Keratinocyte (primary cell): Measurements from ENCODE around the gene IFT122. TPM values are rescaled to one million over a fixed set of nuclear protein-coding genes. Genes with fewer than 3 reads are reported as not detected.
"Not testable (repeated sequence)": the region's sequence is repeated elsewhere in the genome, so short reads cannot be mapped to it uniquely, and the experiment has no call there.

Source experiments
- DNase-seq: peaks from one replicate; pipeline ENCODE4 v3.0.0-alpha.2; 2011; ENCODE audit warnings: low read depth, missing footprints, low spot score
- FAIRE-seq: peaks from 2 replicates; lab custom pipeline; 2011; peaks lifted over from hg19 to GRCh38; lab: Jason Lieb, UNC
- H2AFZ ChIP-seq: 2 replicates; pipeline ENCODE4 v1.6.0; 2012; ENCODE audit warnings: low read length, control low read depth, inconsistent platforms; ENCODE audit not compliant: control insufficient read depth
- H3K27ac ChIP-seq: 2 replicates; pipeline ENCODE4 v1.5.1; 2011; ENCODE audit warnings: low read length; ENCODE audit not compliant: control insufficient read depth, insufficient read depth
- H3K27me3 ChIP-seq: 3 replicates; pipeline ENCODE4 v1.6.0; 2011; ENCODE audit warnings: low read length; ENCODE audit not compliant: control insufficient read depth, insufficient read depth; ENCODE audit errors: extremely low read depth
- H3K36me3 ChIP-seq, 2 experiments: 2 replicates in 1 of 2; 3 replicates in 1 of 2; pipeline ENCODE4 v1.5.1; 2011; ENCODE audit warnings: low read length in 2 of 2, mild to moderate bottlenecking in 1 of 2; ENCODE audit not compliant: control insufficient read depth in 2 of 2, insufficient read depth in 2 of 2; ENCODE audit errors: extremely low read depth in 1 of 2
- H3K4me1 ChIP-seq: 3 replicates; pipeline ENCODE4 v1.5.1; 2011; ENCODE audit warnings: low read length; ENCODE audit not compliant: control insufficient read depth, insufficient read depth; ENCODE audit errors: extremely low read depth
- H3K4me2 ChIP-seq: 3 replicates; pipeline ENCODE4 v1.6.0; 2011; ENCODE audit warnings: low read depth, low read length; ENCODE audit not compliant: control insufficient read depth, insufficient read depth; ENCODE audit errors: extremely low read depth
- H3K4me3 ChIP-seq, 3 experiments: fragments of 200-600 bp in 1 of 3; sonication (generic) in 1 of 3; 2 replicates in 2 of 3; 3 replicates in 1 of 3; pipeline ENCODE4 v1.5.1; 2011 to 2016; ENCODE audit warnings: low read length in 3 of 3, mild to moderate bottlenecking in 3 of 3, control low read depth in 2 of 3, inconsistent platforms in 1 of 3, low read depth in 1 of 3, mixed read lengths in 1 of 3, mixed run types in 1 of 3, moderate library complexity in 1 of 3; ENCODE audit not compliant: control insufficient read depth in 2 of 3, insufficient read depth in 2 of 3; ENCODE audit errors: extremely low read depth in 1 of 3
- H3K79me2 ChIP-seq: 2 replicates; pipeline ENCODE4 v1.6.0; 2012; ENCODE audit warnings: low read length; ENCODE audit not compliant: control insufficient read depth, insufficient read depth
- H3K9ac ChIP-seq: 3 replicates; pipeline ENCODE4 v1.6.0; 2011; ENCODE audit warnings: low read length; ENCODE audit not compliant: control insufficient read depth, insufficient read depth; ENCODE audit errors: extremely low read depth
- H3K9me1 ChIP-seq: 3 replicates; pipeline ENCODE4 v1.6.0; 2011; ENCODE audit warnings: low read length; ENCODE audit not compliant: control insufficient read depth, insufficient read depth; ENCODE audit errors: extremely low read depth
- H3K9me3 ChIP-seq: 2 replicates; pipeline ENCODE4 v1.5.1; 2012; ENCODE audit warnings: low read depth, low read length; ENCODE audit not compliant: control insufficient read depth
- H4K20me1 ChIP-seq: 3 replicates; pipeline ENCODE4 v1.6.0; 2011; ENCODE audit warnings: low read length; ENCODE audit not compliant: control insufficient read depth, insufficient read depth; ENCODE audit errors: extremely low read depth
- CTCF ChIP-seq, 3 experiments: IDR thresholded peaks in 1 of 3; conservative IDR thresholded peaks in 1 of 3; optimal IDR thresholded peaks in 1 of 3; 2 replicates in 2 of 3; 3 replicates in 1 of 3; pipeline versions ENCODE3 to v1.5.1; 2011; ENCODE audit warnings: low read length in 3 of 3, mild to moderate bottlenecking in 3 of 3, moderate library complexity in 2 of 3, control low read depth in 1 of 3, inconsistent platforms in 1 of 3; ENCODE audit not compliant: insufficient read depth in 2 of 3; ENCODE audit errors: extremely low read depth in 1 of 3
- EZH2 ChIP-seq: IDR thresholded peaks from one replicate; pipeline ENCODE4 v1.6.1; 2012; ENCODE audit warnings: inconsistent platforms, mild to moderate bottlenecking, low read length, moderate library complexity
- dilution Hi-C: fragments of 300-500 bp; cut with MboI; formaldehyde crosslinking; loops from one replicate; pipeline ENCODE4 v1.7.0; 2020; ENCODE audit warnings: low sequenced_read_pairs; ENCODE audit not compliant: extremely low pct_ligation_motif_present
- polyA plus RNA-seq, 5 experiments: library from polyadenylated mRNA; depleted of rRNA in 3 of 5; stranded (reverse) in 3 of 5; stranded (forward) in 1 of 5; unstranded in 1 of 5; fragments of >200 nt; gene quantifications; 1 replicate in 1 of 5; 2 replicates in 3 of 5; 3 replicates in 1 of 5; pipeline versions ENCODE4 v1.2.1 to v1.2.3, GENCODE V29; 2011 to 2012; ENCODE audit warnings: missing spikeins in 2 of 5, low read depth in 1 of 5, low replicate concordance in 1 of 5

Gene IFT122
- polyA plus RNA-seq, 1 donor (not counting 4 experiments of a cell fraction or from before 2014, with no cell fraction given): 7.1 TPM

DNA sequence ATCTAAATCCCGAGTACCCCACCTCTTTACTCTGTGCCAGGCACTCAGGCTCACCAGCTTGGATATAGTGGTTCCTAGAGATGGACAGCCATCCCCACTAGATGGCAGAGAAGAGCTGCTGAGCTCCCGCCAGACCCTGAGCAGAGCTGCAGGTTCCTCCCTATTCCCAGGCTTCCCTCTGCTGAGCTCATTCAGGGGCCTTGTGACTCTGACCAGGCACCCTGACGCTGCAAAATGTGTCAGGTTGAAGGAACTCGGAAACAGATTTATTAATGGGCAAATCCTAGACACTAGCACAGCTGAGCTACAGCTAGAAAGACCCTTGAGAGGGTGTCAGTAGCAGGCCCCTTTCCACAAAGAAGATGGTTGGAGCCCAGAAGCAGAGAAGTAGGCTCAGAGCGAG, 50.2 kb downstream of the IFT122 start:
- H3K27me3 ChIP-seq: no peaks in the 10 kb centered on the region
- peak overlapping the region; percentile 33 for H3K27ac ChIP-seq
- no peak overlapping the region for H3K4me2 ChIP-seq
- no peaks in the 10 kb centered on the region for H3K9me3 ChIP-seq
- H2AFZ ChIP-seq: no peak overlapping the region
- no peaks in the 10 kb centered on the region for H3K79me2 ChIP-seq
- DNase-seq (peak; percentile 54), FAIRE-seq (peak; percentile 72)
- H3K4me3 ChIP-seq: no peak overlapping the region
- H4K20me1 ChIP-seq: no peaks in the 10 kb centered on the region
- peak overlapping the region; percentile 36 for H3K9ac ChIP-seq
- no peaks in the 10 kb centered on the region for H3K36me3 ChIP-seq
- no peaks in the 10 kb centered on the region for H3K9me1 ChIP-seq
- dilution Hi-C loops: no loop called here
- peaks cover 3% of the 10 kb centered on the region for H3K4me1 ChIP-seq
- TF ChIP-seq EZH2 (no peak), CTCF (optimal IDR thresholded peaks at IDR 0.05 in 1 of 3, IDR thresholded peaks at IDR 0.05 in 1 of 3, conservative IDR thresholded peaks at IDR 0.05 in 1 of 3; ENCODE audit: extremely low read depth in 1 of 3, insufficient read depth in 2 of 3, low read length in 3 of 3) (peak; percentile 90 to 92 (median 90))

DNA sequence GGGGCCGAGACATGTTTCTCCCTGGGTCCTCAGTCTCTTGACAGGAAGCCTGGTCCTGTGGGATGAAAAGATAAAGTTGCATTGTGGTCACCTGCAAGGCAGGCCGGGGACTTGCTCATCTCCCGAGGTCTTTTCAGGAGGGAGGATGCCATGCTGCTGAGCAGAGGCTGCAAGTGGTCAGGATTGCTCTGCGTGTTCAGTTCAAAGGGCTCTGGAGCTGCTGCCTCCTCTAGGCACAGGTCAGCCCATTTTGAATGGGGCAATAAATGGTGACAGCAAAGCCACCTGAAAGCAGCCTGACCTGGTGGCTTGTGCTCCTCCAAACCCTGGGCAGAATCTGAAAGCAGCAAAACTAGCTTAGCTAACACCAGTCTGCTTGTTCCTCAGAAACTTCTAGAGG, 51.1 kb downstream of the IFT122 start:
- H3K27ac ChIP-seq: peak overlapping the region; percentile 33
- H3K4me3 ChIP-seq, dilution Hi-C loops, H3K9me3 ChIP-seq, H3K9me1 ChIP-seq, H2AFZ ChIP-seq, H4K20me1 ChIP-seq, H3K4me1 ChIP-seq, H3K9ac ChIP-seq, H3K79me2 ChIP-seq, FAIRE-seq, H3K27me3 ChIP-seq, H3K36me3 ChIP-seq, DNase-seq, H3K4me2 ChIP-seq: not testable (repeated sequence)

DNA sequence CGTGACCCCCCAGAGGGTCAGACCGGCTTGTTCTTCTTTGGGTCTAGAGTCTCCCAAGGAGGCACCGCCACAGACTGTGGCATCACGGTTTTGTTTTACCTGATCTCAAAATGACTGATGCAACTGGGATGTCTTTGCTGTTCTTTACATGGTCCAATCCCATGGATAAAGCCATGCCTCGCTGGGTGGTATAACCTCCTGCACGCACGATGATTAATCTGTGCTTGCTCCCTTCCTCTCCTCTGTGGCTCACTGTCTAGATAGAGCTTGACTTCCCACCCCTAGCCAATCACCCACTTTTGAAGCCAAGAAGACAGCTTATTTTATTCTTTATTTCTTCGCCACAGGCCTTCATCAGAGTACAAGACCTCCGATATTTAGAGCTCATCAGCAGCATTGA, 51.8 kb downstream of the IFT122 start:
- TF ChIP-seq EZH2: no peak
- TF ChIP-seq CTCF (optimal IDR thresholded peaks at IDR 0.05 in 1 of 3, IDR thresholded peaks at IDR 0.05 in 1 of 3, conservative IDR thresholded peaks at IDR 0.05 in 1 of 3; ENCODE audit: extremely low read depth in 1 of 3, insufficient read depth in 2 of 3, low read length in 3 of 3): no peak
- Histone ChIP-seq H3K27me3 (no peaks in the 10 kb centered on the region), H4K20me1 (no peaks in the 10 kb centered on the region), H3K4me1 (peaks cover 3% of the 10 kb centered on the region), H3K4me3 (no peak overlapping the region), H3K27ac (no peak overlapping the region), H3K9ac (no peak overlapping the region), H3K9me3 (no peaks in the 10 kb centered on the region), H3K79me2 (no peaks in the 10 kb centered on the region), H3K9me1 (no peaks in the 10 kb centered on the region), H2AFZ (no peak overlapping the region), H3K4me2 (no peak overlapping the region), H3K36me3 (peaks cover 0 to 1% of the 10 kb centered on the region in 2 experiments)
- FAIRE-seq: peak; percentile 17
- dilution Hi-C loops: no loop called here
- no peak for DNase-seq
